Vagina (tissue), 2 donors: Measurements from ENCODE around the gene ADAMTS19. TPM values are rescaled to one million over a fixed set of nuclear protein-coding genes. Genes with fewer than 3 reads are reported as not detected.

ENCODE experiments used
- DNase-seq, 2 donors: peaks; one replicate each; pipeline ENCODE4 v3.0.0-alpha.2; 2017; ENCODE audit errors: extremely low spot score in 2 of 2
- H3K27ac ChIP-seq: fragments of 200-600 bp; sonication (generic); one replicate; pipeline ENCODE4 v1.5.1; 2019
- H3K27me3 ChIP-seq: fragments of 200-600 bp; sonication (generic); one replicate; pipeline ENCODE4 v1.5.1; 2019
- H3K36me3 ChIP-seq, 2 donors: fragments of 200-600 bp; sonication (generic); one replicate each; pipeline ENCODE4 v1.5.1; 2017 to 2019
- H3K4me1 ChIP-seq: fragments of 200-600 bp; sonication (generic); one replicate; pipeline ENCODE4 v1.5.1; 2019
- H3K4me3 ChIP-seq, 2 donors: fragments of 200-600 bp; sonication (generic); 1 replicate in 1 of 2; 2 replicates in 1 of 2; pipeline ENCODE4 v1.5.1; 2016 to 2019
- H3K9me3 ChIP-seq: fragments of 200-600 bp; sonication (generic); one replicate; pipeline ENCODE4 v1.5.1; 2019
- CTCF ChIP-seq, 3 experiments: fragments of 450-650 bp in 2 of 3; fragments of 200-600 bp in 1 of 3; sonication (generic) in 1 of 3; IDR thresholded peaks; one replicate each; pipeline ENCODE4 v1.5.1; 2017 to 2019; ENCODE audit warnings: antibody characterized with exemption in 3 of 3, mild to moderate bottlenecking in 2 of 3, moderate library complexity in 2 of 3
- POLR2A ChIP-seq, 2 donors: fragments of 450-650 bp; IDR thresholded peaks; one replicate each; pipeline ENCODE4 v1.6.1; 2017; ENCODE audit warnings: antibody characterized with exemption in 2 of 2, mild to moderate bottlenecking in 2 of 2, moderate library complexity in 2 of 2
- POLR2AphosphoS5 ChIP-seq, 2 donors: sonication (generic); formaldehyde crosslinking; IDR thresholded peaks; one replicate each; pipeline ENCODE4 v1.9.0; 2017; ENCODE audit warnings: antibody characterized with exemption in 2 of 2, mild to moderate bottlenecking in 2 of 2, low read depth in 1 of 2; ENCODE audit not compliant: insufficient read depth in 1 of 2
- intact Hi-C: fragments of 100-400 bp; cut with DNase I; formaldehyde crosslinking; loops from one replicate; pipeline ENCODE4 v1.15.1; 2023
- total RNA-seq: library from RNA; depleted of rRNA; stranded (reverse); fragments of >200 nt; gene quantifications from one replicate; pipeline ENCODE4 v1.2.3, GENCODE V29; 2016

ADAMTS19 gene
- total RNA-seq, 1 donor from 2014 or later: 1.7 TPM

GRCh38 chr5:129454461-129454860, 5.6 kb upstream of the ADAMTS19 start:
- Histone ChIP-seq H3K27me3 (no peaks in the 10 kb centered on the region), H3K9me3 (no peaks in the 10 kb centered on the region), H3K4me1 (no peaks in the 10 kb centered on the region), H3K36me3 (no peaks in the 10 kb centered on the region), H3K4me3 (no peak overlapping the region), H3K27ac (no peak overlapping the region)
- TF ChIP-seq POLR2AphosphoS5 (IDR thresholded peaks at IDR 0.05; ENCODE audit: insufficient read depth in 1 of 2, low read depth in 1 of 2): no peak
- TF ChIP-seq CTCF (IDR thresholded peaks at IDR 0.05): no peak
- TF ChIP-seq POLR2A (IDR thresholded peaks at IDR 0.05): no peak
- no peak for DNase-seq
- intact Hi-C loops: no loop called here

- H3K27me3 ChIP-seq: no peaks in the 10 kb centered on the region
- TF ChIP-seq POLR2AphosphoS5 (IDR thresholded peaks at IDR 0.05; ENCODE audit: insufficient read depth in 1 of 2, low read depth in 1 of 2) (no peak), CTCF (IDR thresholded peaks at IDR 0.05) (no peak), POLR2A (IDR thresholded peaks at IDR 0.05) (no peak)
- DNase-seq: no peak
- no peaks in the 10 kb centered on the region for H3K9me3 ChIP-seq
- peak overlapping the region; percentile 51 to 56 for H3K4me3 ChIP-seq
- intact Hi-C loops: no loop called here
- H3K4me1 ChIP-seq: no peaks in the 10 kb centered on the region
- H3K36me3 ChIP-seq: no peaks in the 10 kb centered on the region
- H3K27ac ChIP-seq: peak overlapping the region; percentile 79
Measured at GRCh38 chr5:129459450-129459776, 685 bp upstream of the ADAMTS19 start.

DNA sequence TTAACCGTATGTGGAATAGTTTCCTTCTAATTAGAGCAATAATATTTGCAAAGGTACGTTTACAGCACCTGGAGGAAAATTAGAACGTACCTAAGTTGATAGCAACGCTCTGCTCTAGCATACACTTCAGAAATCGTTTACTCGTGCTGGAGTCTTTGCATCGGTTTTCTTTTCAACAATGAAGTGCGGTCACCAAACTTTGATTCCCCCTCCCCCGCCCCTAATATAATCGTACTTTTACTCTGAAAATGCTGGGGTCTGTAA, 506 bp downstream of the ADAMTS19 start:
- peak overlapping the region; percentile 79 for H3K27ac ChIP-seq
- peak overlapping the region; percentile 51 to 56 for H3K4me3 ChIP-seq
- H3K9me3 ChIP-seq: no peaks in the 10 kb centered on the region
- H3K4me1 ChIP-seq: no peaks in the 10 kb centered on the region
- no peak for DNase-seq
- no peaks in the 10 kb centered on the region for H3K27me3 ChIP-seq
- H3K36me3 ChIP-seq: no peaks in the 10 kb centered on the region
- no peak for TF ChIP-seq POLR2A (IDR thresholded peaks at IDR 0.05)
- no peak for TF ChIP-seq POLR2AphosphoS5 (IDR thresholded peaks at IDR 0.05; ENCODE audit: insufficient read depth in 1 of 2, low read depth in 1 of 2)
- TF ChIP-seq CTCF (IDR thresholded peaks at IDR 0.05): no peak
- intact Hi-C loops: no loop called here

DNA sequence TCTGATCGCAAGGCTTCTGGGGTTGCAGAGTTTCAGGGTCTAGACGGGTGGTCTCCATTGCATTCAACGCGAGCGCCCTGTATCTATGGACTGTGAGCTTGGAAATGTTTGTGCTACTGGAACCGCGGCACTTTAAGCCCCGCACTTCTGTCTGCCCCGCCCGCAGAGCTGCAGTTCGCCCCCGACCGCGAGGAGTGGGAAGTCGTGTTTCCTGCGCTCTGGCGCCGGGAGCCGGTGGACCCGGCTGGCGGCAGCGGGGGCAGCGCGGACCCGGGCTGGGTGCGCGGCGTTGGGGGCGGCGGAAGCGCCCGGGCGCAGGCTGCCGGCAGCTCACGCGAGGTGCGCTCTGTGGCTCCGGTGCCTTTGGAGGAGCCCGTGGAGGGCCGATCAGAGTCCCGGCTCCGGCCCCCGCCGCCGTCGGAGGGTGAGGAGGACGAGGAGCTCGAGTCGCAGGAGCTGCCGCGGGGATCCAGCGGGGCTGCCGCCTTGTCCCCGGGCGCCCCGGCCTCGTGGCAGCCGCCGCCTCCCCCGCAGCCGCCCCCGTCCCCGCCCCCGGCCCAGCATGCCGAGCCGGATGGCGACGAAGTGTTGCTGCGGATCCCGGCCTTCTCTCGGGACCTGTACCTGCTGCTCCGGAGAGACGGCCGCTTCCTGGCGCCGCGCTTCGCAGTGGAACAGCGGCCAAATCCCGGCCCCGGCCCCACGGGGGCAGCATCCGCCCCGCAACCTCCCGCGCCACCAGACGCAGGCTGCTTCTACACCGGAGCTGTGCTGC, 1.0 kb downstream of the ADAMTS19 start:
- peak overlapping the region; percentile 51 to 56 for H3K4me3 ChIP-seq
- no peaks in the 10 kb centered on the region for H3K36me3 ChIP-seq
- peak overlapping the region; percentile 77 for H3K27ac ChIP-seq
- H3K4me1 ChIP-seq: no peaks in the 10 kb centered on the region
- TF ChIP-seq POLR2A (IDR thresholded peaks at IDR 0.05) (no peak), POLR2AphosphoS5 (IDR thresholded peaks at IDR 0.05; ENCODE audit: insufficient read depth in 1 of 2, low read depth in 1 of 2) (no peak), CTCF (IDR thresholded peaks at IDR 0.05) (no peak)
- intact Hi-C loops: no loop called here
- no peaks in the 10 kb centered on the region for H3K9me3 ChIP-seq
- DNase-seq: no peak
- no peaks in the 10 kb centered on the region for H3K27me3 ChIP-seq

DNA sequence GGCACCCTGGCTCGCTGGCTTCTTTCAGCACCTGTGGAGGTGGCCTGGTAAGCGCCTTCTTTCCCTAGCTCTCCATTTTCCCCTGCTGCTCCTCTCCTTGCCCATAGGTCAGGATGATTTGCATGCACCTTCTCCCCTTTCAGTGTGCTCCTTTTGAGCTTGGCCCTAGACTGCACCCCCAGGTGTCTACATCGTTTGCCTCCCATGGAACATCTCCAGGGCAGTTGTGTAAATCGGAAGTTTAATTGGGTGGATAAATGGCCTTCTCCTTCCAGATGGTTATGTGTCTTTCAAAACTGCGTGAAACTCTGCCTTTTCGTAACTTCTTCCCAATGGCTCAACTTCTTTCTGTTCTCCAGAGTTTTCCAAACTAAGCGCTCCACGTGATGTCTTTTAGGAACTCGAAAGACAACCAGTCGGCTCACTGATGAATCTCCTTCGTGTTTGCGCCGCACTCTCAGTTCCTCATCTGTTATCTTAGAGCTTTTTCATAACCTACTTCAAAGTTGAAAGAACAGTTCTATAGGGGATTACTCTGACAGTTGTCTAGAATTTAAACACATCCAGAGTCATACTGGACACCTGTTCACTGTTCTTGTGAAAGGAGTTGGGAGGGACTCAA, 1.7 kb downstream of the ADAMTS19 start:
- peak overlapping the region; percentile 51 to 56 for H3K4me3 ChIP-seq
- no peak for DNase-seq
- TF ChIP-seq POLR2A (IDR thresholded peaks at IDR 0.05) (no peak), POLR2AphosphoS5 (IDR thresholded peaks at IDR 0.05; ENCODE audit: insufficient read depth in 1 of 2, low read depth in 1 of 2) (no peak), CTCF (IDR thresholded peaks at IDR 0.05) (no peak)

More for the DNA sequence above, 1.7 kb downstream of the ADAMTS19 start:
- no peaks in the 10 kb centered on the region for H3K27me3 ChIP-seq
- intact Hi-C loops: no loop called here
- peak overlapping the region; percentile 77 for H3K27ac ChIP-seq
- no peaks in the 10 kb centered on the region for H3K36me3 ChIP-seq
- H3K9me3 ChIP-seq: no peaks in the 10 kb centered on the region
- H3K4me1 ChIP-seq: no peaks in the 10 kb centered on the region
